Right renal pelvis (tissue), 4 donors: Measurements from ENCODE around the gene ATG9A. TPM values are rescaled to one million over a fixed set of nuclear protein-coding genes. Genes with fewer than 3 reads are reported as not detected.
"Not testable (repeated sequence)": the region's sequence is repeated elsewhere in the genome, so short reads cannot be mapped to it uniquely, and the experiment has no call there.

Source experiments
- DNase-seq, 4 donors: peaks; one replicate each; pipeline ENCODE4 v3.0.0-alpha.2; 2013; ENCODE audit warnings: low read depth in 4 of 4, low spot score in 3 of 4, missing footprints in 1 of 4
- polyA plus RNA-seq, 4 donors: library from polyadenylated mRNA; unstranded; fragments of 120-200 nt; gene quantifications; one replicate each; pipeline ENCODE4 v1.2.1, GENCODE V29; 2013; ENCODE audit not compliant: insufficient read length in 4 of 4

Gene ATG9A
- polyA plus RNA-seq, 4 donors: 43.5 to 49.3 (median 45.6) TPM

DNA sequence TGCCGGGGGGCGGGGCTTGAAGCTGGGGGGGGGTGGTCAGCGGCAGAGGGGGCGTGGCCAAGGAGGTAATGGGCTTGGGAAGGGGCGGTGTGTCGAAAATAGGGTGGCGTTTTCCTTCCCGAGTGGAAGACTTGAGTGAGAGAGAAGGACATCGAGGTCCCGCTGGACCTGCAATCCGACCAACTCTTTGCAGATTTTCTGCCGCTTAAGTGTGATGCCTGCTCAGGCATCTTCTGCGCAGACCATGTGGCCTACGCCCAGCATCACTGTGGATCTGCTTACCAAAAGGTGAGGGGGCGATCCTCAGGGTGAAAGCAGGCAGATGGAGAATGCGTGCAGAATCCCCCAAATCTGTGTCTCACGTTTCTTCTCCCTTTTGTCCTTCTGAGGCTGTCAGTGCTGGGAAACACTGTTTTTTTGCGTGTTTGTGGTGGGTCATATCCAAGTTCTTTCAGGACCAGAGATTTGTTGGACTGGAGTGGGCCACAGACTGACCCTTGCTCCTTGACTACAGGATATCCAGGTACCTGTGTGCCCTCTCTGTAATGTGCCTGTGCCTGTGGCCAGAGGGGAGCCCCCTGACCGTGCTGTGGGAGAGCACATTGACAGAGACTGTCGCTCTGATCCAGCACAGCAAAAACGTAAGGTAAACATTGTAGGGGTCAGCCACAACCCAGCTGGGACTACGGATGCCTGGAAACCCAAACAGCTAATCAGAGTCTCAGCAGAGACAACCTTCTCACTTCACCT lies 22.1 kb downstream of the ATG9A start:
- DNase-seq: no peak

DNA sequence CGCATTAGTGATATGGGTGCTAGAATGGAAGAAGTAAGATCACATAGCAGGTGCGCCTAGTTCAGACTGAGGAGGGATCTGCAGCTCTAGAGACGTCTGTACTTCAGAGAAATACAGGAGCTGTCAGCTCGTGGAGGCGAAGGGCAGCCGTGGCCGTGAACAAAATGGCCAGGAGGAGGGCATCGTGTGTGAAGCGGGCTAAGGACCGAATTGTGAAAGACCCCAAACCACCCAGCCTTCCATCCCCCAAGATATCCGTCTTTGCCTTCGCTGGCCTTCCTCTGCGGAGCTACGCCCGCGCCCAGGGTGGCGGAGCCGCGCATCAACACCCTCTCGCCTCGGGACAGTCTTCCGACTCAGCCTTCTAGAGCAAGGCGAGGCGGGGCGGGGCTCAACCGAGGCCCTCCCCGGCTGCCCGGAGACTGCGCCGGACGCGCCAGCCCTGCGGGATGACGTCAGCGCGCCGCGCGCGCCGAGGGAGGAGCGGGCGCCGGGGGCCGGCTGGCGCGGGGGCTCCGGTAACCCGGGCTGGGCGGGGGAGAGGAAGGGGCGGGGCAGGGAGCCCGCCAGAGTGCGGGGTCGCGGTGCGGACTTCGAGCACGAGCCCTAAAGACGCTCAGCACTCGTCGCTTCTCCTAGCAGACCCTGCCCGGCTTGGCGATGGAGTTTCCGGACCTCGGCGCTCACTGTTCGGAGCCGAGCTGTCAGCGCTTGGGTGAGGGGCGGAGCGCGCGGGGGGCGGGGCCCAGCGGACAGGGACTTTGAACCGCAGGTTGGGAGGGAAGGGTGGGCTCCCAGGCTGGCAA lies 22.9 kb downstream of the ATG9A start, which contains the start of gene ZFAND2B:
Gene ZFAND2B (plus strand): TSS at position 455 of the 806 bp plus-strand sequence. CDS start 206 bp downstream, at position 661.
- peak; percentile 91 to 94 (median 93) for DNase-seq

DNA sequence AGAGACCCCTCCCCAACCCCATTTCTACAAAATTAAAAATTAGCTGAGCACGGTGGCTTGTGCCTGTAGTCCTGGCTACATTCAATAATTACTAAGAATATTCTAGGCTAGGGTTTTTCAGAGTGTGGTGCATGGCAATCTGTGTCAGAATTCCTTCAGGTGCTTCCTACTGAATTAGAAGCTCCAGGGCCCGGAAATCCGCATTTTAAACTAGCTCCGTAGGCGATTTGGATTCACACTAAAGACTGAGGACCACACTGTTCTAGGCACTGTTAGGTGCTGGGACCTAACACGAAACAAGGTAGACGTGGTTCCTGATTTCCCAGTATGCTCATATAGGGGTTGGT lies 23.5 kb downstream of the ATG9A start:
- DNase-seq: no peak

DNA sequence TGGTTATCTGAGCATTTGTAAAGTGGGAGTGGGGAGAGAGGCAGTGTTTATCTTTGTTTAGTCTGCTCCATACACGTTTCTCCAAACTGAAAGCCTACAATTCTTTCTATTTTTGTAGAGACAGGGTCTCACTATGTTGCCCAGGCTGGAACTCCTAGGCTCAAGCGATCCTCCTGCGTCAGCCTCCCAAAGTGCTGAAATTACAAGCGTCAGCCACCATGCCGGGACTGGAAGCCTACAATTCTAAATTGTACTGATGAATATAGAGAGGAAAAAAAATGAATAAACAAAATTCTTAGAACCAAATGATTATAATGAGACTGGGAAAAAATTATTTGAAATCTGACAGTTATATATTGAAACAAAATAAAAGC lies 24.3 kb downstream of the ATG9A start:
- no peak for DNase-seq

DNA sequence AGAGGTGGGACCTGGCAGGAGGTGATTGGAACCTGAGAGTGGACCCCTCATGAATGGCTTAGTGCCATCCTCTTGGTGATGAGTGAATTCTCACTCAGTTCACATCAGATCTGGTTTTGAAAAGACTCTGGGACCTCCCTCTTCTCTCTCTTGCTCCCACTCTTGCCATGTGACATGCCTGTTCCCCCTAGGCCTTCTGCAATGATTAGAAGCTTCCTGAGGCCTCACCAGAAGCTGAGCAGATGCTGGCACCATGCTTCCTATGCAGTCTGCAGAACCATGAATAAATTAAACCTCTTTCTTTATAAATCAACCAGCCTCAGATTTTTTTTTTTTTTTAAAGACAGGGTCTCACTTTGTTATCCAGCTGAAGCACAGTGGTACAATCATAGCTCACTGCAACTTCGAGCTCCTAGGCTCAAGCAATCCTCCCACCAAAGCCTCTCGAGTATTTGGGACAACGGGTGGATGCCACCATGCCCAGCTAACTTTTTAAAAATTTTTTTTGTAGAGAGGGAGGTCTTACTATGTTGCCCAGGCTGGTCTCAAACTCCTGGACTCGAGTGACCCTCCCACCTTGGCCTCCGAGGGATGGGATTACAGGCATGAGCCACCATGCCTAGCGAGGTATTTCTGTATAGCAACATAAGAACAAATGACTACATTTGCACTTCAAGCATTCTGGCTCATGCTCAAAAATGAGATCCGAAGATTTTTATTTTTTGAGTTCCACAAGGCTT lies 24.8 kb downstream of the ATG9A start:
- DNase-seq: no peak

DNA sequence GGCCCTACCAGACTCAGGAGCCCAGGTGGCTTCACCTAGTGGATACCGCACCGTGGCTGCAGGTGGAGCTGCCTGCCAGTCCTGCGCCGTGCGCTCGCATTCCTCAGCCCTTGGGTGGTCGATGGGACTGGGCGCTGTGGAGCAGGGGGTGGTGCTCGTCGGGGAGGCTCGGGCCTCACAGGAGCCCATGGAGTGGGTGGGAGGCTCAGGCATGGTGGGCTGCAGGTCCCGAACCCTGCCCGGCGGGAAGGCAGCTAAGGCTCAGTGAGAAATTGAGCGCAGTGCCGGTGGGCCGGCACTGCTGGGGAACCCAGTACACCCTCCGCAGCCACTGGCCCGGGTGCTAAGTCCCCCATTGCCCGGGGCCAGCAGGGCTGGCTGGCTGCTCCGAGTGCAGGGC lies 28.1 kb downstream of the ATG9A start:
- DNase-seq: not testable (repeated sequence)

DNA sequence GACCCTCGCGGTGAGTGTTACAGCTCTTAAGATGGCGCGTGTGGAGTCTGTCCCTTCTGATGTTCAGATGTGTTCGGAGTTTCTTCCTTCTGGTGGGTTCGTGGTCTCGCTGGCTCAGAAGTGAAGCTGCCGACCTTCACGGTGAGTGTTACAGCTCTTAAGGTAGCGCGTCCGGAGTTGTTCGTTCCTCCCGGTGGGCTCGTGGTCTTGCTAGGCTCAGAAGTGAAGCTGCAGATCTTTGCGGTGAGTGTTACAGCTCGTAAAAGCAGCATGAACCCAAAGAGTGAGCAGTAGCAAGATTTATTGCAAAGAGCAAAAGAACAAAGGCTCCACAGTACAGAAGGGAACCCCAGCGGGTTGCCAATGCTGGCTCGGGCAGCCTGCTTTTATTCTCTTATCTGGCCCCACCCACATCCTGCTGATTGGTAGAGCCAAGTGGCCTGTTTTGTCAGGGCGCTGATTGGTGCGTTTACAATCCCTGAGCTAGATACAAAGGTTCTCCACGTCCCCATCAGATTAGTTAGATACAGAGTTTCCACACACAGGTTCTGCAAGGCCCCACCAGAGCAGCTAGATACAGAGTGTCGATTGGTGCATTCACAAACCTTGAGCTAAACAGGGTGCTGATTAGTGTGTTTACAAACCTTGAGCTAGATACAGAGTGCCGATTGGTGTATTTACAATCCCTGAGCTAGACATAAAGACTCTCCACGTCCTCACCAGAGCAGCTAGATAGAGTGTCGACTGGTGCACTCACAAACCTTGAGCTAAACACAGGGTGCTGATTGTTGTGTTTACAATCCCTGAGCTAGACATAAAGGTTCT lies 28.7 kb downstream of the ATG9A start:
- DNase-seq: not testable (repeated sequence)

DNA sequence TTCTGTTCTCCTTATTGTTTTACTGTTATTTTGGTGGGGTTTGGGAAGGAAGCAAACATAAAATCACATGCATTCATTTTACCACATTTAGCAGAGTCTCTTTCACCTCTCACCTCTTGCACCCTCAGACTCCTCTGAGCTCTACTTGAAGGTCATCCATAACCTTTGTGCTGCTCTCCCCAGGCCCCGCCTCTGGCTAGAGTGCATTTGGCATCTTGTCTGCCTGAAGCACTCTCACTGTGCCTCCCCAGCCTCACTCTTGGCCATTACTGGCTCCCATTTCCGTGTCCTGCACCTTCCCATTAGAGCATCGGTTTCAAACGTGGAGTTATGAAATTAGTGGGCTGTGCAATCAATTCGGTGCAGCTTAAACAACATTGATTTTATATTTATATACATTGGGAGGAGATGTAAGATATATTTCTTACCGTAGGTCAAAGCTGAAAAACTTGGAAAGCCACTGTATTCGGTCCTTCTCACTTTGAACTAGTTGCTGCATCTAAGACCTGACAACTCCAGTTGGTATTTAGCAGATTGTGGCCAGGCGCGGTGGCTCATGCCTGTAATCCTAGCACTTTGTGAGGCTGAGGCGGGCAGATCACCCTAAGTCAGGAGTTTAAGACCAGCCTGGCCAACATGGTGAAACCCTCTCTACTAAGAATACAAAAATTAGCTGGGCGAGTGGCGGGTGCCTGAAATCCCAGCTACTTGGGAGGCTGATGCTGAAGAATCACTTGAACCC lies 29.8 kb downstream of the ATG9A start:
- DNase-seq: no peak

DNA sequence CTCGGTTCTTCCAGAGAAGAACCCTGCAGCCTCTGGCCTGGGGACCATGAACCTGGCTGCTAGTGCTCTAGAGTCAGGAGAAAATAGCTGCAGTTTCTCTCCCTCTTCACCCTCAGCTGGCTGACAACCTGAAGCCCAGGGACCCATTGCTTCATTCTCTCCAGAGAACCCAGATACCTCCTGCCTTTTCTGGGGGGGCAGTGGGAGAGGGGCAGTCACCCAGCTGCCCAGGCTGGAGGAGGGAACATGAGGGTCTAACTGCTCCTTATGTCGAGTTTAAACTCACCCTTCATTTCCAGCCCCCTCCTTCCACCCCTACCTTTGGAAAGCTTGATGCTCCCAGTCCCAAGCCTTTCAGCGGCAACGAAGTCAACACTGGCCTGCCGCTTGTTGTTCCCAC lies 30.5 kb downstream of the ATG9A start:
- DNase-seq: no peak

DNA sequence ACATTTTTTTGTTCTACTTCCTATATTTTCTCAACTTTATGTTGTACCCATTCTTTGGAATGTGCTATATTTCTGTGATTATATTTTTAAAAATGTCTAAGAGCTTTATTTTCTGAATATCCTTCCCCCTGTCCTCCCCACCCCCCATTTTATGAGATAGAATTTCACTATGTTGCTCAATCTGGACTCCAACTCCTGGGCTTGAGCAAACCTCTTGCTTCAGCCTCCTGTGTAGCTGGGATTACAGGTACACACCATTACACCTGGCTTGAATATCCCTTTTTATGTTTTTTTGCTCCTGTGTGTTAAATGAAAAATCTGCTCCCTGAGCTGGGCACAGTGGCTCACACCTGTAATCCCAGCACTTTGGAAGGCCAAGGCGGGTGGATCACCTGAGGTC lies 32.0 kb downstream of the ATG9A start:
- no peak for DNase-seq

DNA sequence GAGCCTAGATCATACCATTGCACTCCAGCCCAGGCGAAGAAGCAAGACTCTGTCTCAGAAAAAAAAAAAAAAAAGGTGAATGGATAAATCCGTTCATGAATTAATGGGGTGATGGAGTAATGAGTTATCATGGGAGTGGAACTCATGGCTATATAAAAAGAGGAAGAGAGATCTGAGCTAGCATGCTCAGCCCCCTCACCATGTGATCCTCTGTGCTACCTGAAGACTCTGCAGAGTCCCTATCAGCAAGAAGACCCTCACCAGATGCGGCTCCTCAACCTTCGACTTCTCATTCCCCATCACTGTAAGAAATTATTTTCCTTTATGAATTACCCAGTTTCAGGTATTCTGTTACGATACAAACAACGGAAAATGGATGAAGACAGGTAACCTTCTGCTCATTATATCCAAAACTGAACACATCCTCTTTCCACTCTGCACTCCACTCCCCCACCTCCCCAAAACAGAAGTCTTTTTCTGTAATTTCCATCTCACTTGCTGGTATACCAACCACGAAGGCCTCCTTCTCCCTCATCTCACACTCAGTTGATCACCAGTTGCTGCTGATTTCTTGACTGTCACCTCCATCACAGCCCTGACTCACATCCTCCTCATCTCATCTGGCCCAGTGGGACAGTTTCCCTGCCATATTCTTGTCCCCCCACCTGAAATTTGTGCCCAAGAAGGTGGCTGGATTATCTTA lies 42.5 kb downstream of the ATG9A start:
- DNase-seq: no peak

DNA sequence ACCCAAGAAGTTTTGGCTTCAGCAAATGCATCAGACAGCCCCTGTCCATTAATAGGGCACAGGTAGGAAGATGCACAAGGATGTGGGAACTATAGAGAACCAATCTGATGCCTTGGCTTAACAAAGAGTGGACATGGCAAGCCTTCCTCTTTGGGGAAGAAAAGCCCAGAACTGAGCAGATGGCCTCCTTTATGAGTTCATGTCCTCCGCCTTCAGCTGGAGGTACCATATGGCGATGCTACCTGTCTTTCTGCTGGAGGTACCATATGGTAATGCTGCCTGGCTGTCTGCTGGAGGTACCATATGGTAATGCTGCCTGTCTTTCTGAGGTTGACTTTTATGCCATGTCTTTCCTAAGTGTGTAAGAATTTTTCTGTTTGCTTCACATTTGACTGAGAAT lies 45.3 kb downstream of the ATG9A start:
- no peak for DNase-seq

DNA sequence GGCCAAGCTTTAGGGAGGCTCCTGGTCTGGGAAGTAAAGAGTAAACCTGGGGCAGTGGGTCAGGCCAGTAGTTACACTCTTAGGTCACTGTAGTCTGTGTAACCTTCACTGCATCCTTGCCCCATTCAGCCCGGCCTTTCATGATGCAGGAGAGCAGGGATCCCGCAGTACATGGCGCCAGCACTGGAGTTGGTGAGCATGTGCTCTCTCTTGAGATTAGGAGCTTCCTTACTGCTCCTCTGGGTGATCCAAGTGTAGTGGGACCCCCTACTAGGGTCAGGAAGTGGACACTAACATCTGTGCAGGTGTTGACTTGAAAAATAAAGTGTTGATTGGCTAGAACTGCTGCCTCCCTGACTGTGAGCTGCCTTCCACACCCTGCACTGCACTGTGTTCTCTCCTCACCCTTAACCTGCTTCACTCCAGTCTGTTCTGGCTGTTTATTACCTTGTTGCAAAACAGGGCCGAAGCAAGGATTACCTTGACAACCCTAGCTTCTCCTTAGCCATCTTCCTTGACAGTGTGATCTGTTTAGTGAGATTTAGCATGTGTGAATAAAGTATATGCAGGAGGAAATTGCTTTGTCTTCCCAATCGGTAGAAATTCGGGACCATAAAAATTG lies 46.2 kb downstream of the ATG9A start:
- no peak for DNase-seq

DNA sequence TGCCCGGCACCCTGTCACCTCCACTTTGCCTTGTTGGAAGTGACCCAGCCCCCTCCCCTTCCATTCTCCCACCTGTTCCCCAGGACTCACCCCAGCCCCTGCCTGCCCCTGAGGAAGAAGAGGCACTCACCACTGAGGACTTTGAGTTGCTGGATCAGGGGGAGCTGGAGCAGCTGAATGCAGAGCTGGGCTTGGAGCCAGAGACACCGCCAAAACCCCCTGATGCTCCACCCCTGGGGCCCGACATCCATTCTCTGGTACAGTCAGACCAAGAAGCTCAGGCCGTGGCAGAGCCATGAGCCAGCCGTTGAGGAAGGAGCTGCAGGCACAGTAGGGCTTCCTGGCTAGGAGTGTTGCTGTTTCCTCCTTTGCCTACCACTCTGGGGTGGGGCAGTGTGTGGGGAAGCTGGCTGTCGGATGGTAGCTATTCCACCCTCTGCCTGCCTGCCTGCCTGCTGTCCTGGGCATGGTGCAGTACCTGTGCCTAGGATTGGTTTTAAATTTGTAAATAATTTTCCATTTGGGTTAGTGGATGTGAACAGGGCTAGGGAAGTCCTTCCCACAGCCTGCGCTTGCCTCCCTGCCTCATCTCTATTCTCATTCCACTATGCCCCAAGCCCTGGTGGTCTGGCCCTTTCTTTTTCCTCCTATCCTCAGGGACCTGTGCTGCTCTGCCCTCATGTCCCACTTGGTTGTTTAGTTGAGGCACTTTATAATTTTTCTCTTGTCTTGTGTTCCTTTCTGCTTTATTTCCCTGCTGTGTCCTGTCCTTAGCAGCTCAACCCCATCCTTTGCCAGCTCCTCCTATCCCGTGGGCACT lies 46.9 kb downstream of the ATG9A start:
- no peak for DNase-seq

DNA sequence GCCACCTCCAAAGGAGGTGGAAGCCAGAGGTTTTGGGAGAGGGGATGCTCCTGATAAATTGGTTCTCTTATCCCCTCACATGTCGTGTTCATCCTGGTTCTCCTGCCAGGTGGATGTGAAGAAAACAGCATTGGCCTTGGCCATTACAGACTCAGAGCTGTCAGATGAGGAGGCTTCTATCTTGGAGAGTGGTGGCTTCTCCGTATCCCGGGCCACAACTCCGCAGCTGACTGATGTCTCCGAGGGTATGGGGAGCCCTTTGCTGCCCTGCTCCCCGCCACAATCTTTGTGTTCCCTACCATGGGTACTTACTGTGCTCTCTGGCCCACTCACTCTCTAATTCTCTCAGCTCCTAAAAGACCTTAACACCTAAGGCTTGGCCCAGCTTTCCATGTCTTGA lies 47.9 kb downstream of the ATG9A start:
- no peak for DNase-seq

DNA sequence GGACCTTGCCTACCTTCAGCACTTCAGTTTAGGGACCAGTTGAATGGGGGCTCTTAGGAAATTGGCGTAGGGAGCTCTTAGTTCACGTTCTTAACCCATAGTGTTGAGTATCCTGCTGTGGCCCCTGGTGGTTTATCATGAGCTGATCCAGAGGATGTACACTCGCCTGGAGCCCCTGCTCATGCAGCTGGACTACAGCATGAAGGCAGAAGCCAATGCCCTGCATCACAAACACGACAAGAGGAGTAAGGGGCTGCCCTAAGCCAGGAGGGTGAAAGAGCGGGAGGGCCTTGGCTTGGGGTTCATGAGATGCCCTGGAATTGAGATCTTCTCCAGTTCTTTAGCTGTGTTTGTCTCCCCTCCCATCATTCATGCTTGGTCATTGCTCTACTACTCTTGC lies 48.5 kb downstream of the ATG9A start:
- DNase-seq: no peak

DNA sequence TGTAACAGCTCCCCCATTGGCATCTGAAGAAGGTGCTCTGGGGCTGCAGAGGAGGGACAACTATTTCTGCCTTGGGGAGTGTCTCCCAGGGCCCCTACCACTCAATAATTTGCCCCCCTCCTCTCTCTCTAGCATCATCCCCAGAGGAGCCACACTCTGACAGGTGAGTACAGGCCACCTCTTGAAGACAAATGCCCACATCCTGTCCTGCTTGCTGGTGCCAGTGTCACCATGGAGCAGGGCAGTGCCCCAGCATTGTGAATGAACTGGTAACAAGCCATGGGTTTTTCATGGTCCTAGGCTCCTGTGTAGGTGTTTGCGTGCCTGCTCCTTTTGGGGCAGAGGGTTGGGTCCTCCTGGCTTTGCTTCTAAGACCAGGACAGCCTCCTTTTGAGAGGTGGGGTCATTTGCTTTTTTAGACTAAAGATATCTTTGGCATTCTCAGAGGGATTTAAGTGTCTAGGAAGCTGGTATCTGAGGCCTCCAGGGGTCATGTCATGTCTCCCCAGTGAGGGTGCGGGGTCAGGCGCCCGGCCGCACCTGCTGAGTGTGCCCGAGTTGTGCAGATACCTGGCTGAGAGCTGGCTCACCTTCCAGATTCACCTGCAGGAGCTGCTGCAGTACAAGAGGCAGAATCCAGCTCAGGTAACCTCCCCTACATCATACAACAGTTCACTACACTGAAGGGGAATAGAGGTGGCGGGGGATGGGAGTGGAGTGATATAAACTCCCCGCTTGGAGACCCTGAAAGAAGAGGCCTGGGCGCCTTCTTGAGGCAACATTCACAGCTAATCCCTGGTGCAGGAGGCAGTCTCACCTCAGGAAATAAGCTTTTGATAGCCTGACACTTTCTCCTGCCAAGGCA lies 49.6 kb downstream of the ATG9A start:
- no peak for DNase-seq
